NK-92 treated with Interleukin-12 subunit alpha and Interleukin-12 subunit beta, amount 100 ng/mL, for 24 hours (cell line): ENCODE results near the gene RAPGEF2.
A peak's percentile ranks its signal among the peaks of the same experiment; 100 is the strongest.
"Not testable (repeated sequence)": the region's sequence is repeated elsewhere in the genome, so short reads cannot be mapped to it uniquely, and the experiment has no call there.

Experiments used
- DNase-seq: peaks from one replicate; lab custom pipeline; 2025; lab: John Stamatoyannopoulos, UW

Gene RAPGEF2

GRCh38 chr4:159102622-159103383, at the start of gene RAPGEF2:
TSS of gene RAPGEF2 (plus strand) at chr4:159103079. CDS start at chr4:159104163, 1,084 bp downstream.
- DNase-seq: peak; percentile 0

- DNase-seq: no peak
Measured at GRCh38 chr4:159055833-159056232, 47.0 kb upstream of the RAPGEF2 start.

- no peak for DNase-seq
Measured at GRCh38 chr4:159060161-159060560, 42.7 kb upstream of the RAPGEF2 start.

- no peak for DNase-seq
Measured at GRCh38 chr4:159062381-159062780, 40.5 kb upstream of the RAPGEF2 start.

- no peak for DNase-seq
Measured at GRCh38 chr4:159065513-159066240, 37.2 kb upstream of the RAPGEF2 start.

- DNase-seq: not testable (repeated sequence)
Measured at GRCh38 chr4:159068139-159068538, 34.7 kb upstream of the RAPGEF2 start.

- no peak for DNase-seq
Measured at GRCh38 chr4:159069922-159070321, 33.0 kb upstream of the RAPGEF2 start.

- no peak for DNase-seq
Measured at GRCh38 chr4:159070742-159071141, 32.1 kb upstream of the RAPGEF2 start.

GRCh38 chr4:159071178-159071968, 31.5 kb upstream of the RAPGEF2 start:
- no peak for DNase-seq

GRCh38 chr4:159071969-159072765, 30.7 kb upstream of the RAPGEF2 start:
- no peak for DNase-seq

- no peak for DNase-seq
Measured at GRCh38 chr4:159075531-159075932, 27.3 kb upstream of the RAPGEF2 start.

GRCh38 chr4:159077018-159077417, 25.9 kb upstream of the RAPGEF2 start:
- DNase-seq: not testable (repeated sequence)

- DNase-seq: no peak
Measured at GRCh38 chr4:159077702-159078495, 25.0 kb upstream of the RAPGEF2 start.

GRCh38 chr4:159079074-159079473, 23.8 kb upstream of the RAPGEF2 start:
- no peak for DNase-seq

- no peak for DNase-seq
Measured at GRCh38 chr4:159086606-159087005, 16.3 kb upstream of the RAPGEF2 start.

- DNase-seq: no peak
Measured at GRCh38 chr4:159090255-159090654, 12.6 kb upstream of the RAPGEF2 start.

GRCh38 chr4:159094156-159094555, 8.7 kb upstream of the RAPGEF2 start:
- not testable (repeated sequence) for DNase-seq

- no peak for DNase-seq
Measured at GRCh38 chr4:159096434-159096833, 6.4 kb upstream of the RAPGEF2 start.

- no peak for DNase-seq
Measured at GRCh38 chr4:159097144-159097543, 5.7 kb upstream of the RAPGEF2 start.

GRCh38 chr4:159097785-159098184, 5.1 kb upstream of the RAPGEF2 start:
- no peak for DNase-seq
